Activated gamma-delta T cell treated with Interleukin-2 at 50 U/mL for 16 hours (primary cell): Measurements from ENCODE around the gene EEF1A1.
"Not testable (repeated sequence)": the region's sequence is repeated elsewhere in the genome, so short reads cannot be mapped to it uniquely, and the experiment has no call there.

ENCODE experiments used
- DNase-seq: peaks from one replicate; pipeline ENCODE4 v3.0.0-alpha.2; 2020

The EEF1A1 gene

GRCh38 chr6:73520688-73521350, at the start of gene EEF1A1:
EEF1A1 (minus strand) TSS chr6:73521032; CDS start chr6:73520026, 1,006 bp downstream.
- DNase-seq = peak; percentile 100

- DNase-seq = no peak
Observed at GRCh38 chr6:73569121-73569520, 48.3 kb upstream of the EEF1A1 start.

- no peak for DNase-seq
Observed at GRCh38 chr6:73566954-73567591, 46.2 kb upstream of the EEF1A1 start.

GRCh38 chr6:73566486-73566871, 45.6 kb upstream of the EEF1A1 start:
- DNase-seq = not testable (repeated sequence)

- no peak for DNase-seq
Observed at GRCh38 chr6:73565767-73566485, 45.1 kb upstream of the EEF1A1 start.

- no peak for DNase-seq
Observed at GRCh38 chr6:73564578-73565345, 43.9 kb upstream of the EEF1A1 start.

GRCh38 chr6:73562558-73562957, 41.7 kb upstream of the EEF1A1 start:
- DNase-seq = no peak

GRCh38 chr6:73560853-73561407, 40.1 kb upstream of the EEF1A1 start:
- no peak for DNase-seq

- no peak for DNase-seq
Observed at GRCh38 chr6:73560182-73560732, 39.4 kb upstream of the EEF1A1 start.

- DNase-seq = not testable (repeated sequence)
Observed at GRCh38 chr6:73559399-73559794, 38.6 kb upstream of the EEF1A1 start.

- no peak for DNase-seq
Observed at GRCh38 chr6:73558624-73559398, 38.0 kb upstream of the EEF1A1 start.

- DNase-seq = no peak
Observed at GRCh38 chr6:73556836-73557235, 36.0 kb upstream of the EEF1A1 start.

- DNase-seq = not testable (repeated sequence)
Observed at GRCh38 chr6:73555380-73555949, 34.6 kb upstream of the EEF1A1 start.

- DNase-seq = not testable (repeated sequence)
Observed at GRCh38 chr6:73551115-73551514, 30.3 kb upstream of the EEF1A1 start.

GRCh38 chr6:73548458-73549446, 27.9 kb upstream of the EEF1A1 start:
- no peak for DNase-seq

- DNase-seq = no peak
Observed at GRCh38 chr6:73547036-73547435, 26.2 kb upstream of the EEF1A1 start.

- DNase-seq = no peak
Observed at GRCh38 chr6:73542891-73543290, 22.1 kb upstream of the EEF1A1 start.

GRCh38 chr6:73542481-73542880, 21.6 kb upstream of the EEF1A1 start:
- not testable (repeated sequence) for DNase-seq

GRCh38 chr6:73538116-73538779, 17.4 kb upstream of the EEF1A1 start:
- no peak for DNase-seq

GRCh38 chr6:73537677-73538076, 16.8 kb upstream of the EEF1A1 start:
- DNase-seq = no peak
